Testis (tissue), 3 donors: ENCODE measurements around the gene THY1. TPM values are rescaled to one million over a fixed set of nuclear protein-coding genes. Genes with fewer than 3 reads are reported as not detected.
"Not testable (repeated sequence)": the region's sequence is repeated elsewhere in the genome, so short reads cannot be mapped to it uniquely, and the experiment has no call there.

Source experiments
- DNase-seq: peaks from one replicate; pipeline ENCODE4 v3.0.0-alpha.2; 2019
- H3K27ac ChIP-seq, 2 donors: fragments of 200-600 bp; sonication (generic); one replicate each; pipeline ENCODE4 v1.5.1; 2019
- H3K27me3 ChIP-seq: fragments of 200-600 bp; sonication (generic); one replicate; pipeline ENCODE4 v1.5.1; 2019
- H3K36me3 ChIP-seq: fragments of 200-600 bp; sonication (generic); one replicate; pipeline ENCODE4 v1.5.1; 2017; ENCODE audit warnings: low read depth; ENCODE audit errors: missing control alignments
- H3K4me1 ChIP-seq: fragments of 200-600 bp; sonication (generic); one replicate; pipeline ENCODE4 v1.5.1; 2019
- H3K4me3 ChIP-seq, 2 donors: fragments of 200-600 bp; sonication (generic); one replicate each; pipeline ENCODE4 v1.5.1; 2017 to 2019
- H3K9me3 ChIP-seq: fragments of 200-600 bp; sonication (generic); one replicate; pipeline ENCODE4 v1.5.1; 2017
- POLR2A ChIP-seq: fragments of 450-650 bp; IDR thresholded peaks from one replicate; pipeline ENCODE4 v1.6.1; 2017; ENCODE audit warnings: antibody characterized with exemption, mild to moderate bottlenecking, moderate library complexity
- WGBS, 2 donors: methylation state at CpG; one replicate each; pipeline ENCODE4 v1.1.5; 2018; 5-methylcytosine and 5-hydroxymethylcytosine counted together
- intact Hi-C: fragments of 100-400 bp; cut with DNase I; formaldehyde crosslinking; loops from one replicate; pipeline ENCODE4 v1.15.1; 2023; ENCODE audit warnings: low total_unique reads
- polyA plus RNA-seq: library from polyadenylated mRNA; stranded (reverse); fragments of 350-450 nt; fragmentation: Illumina TruSeq; extraction: RNeasy Lipid Tissue Mini Kit (QIAGEN cat#74804); gene quantifications from one replicate; pipeline ENCODE4 v1.2.3, GENCODE V29; 2014; ENCODE audit warnings: low read depth, low replicate concordance; ENCODE audit not compliant: insufficient read depth
- total RNA-seq, 2 donors: library from RNA; depleted of rRNA; stranded (reverse); fragments of >200 nt; gene quantifications; one replicate each; pipeline ENCODE4 v1.2.3, GENCODE V29; 2016
- TF ChIP-seq, protein P1 (sequence below), 3 experiments: fragments of 450-650 bp in 2 of 3; fragments of 200-600 bp in 1 of 3; sonication (generic) in 1 of 3; IDR thresholded peaks; one replicate each; pipeline ENCODE4 v1.5.1; 2016 to 2019; ENCODE audit warnings: antibody characterized with exemption in 3 of 3, mild to moderate bottlenecking in 2 of 3, moderate library complexity in 1 of 3

THY1 gene
- total and polyA plus RNA-seq, 3 donors from 2014 or later, result 5.9 to 132 (median 30.0) TPM

DNA sequence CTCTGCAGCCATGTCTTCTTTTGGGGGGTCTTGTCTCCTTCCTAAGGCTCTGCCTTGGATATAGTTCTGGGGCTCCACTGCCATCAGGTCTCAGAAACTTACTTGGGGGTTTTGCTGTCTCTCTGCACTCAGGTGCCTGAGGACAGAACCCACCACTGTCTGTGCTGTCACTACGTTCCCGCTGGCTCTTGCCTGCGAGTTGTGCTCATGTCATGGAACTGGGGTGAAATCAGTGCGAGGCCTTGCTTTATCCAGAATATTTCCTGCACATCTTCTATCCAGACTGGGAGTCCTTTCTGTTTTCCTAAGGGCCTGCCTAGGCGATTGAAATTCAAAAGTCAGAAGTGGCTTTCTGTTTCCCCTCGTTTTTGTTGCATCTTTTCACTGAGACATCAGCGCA lies 34.9 kb downstream of the THY1 start:
- Histone ChIP-seq H3K36me3 (no peaks in the 10 kb centered on the region), H3K4me3 (no peak overlapping the region), H3K9me3 (no peaks in the 10 kb centered on the region), H3K4me1 (no peaks in the 10 kb centered on the region), H3K27ac (no peak overlapping the region), H3K27me3 (no peaks in the 10 kb centered on the region)
- TF ChIP-seq, protein P1, sequence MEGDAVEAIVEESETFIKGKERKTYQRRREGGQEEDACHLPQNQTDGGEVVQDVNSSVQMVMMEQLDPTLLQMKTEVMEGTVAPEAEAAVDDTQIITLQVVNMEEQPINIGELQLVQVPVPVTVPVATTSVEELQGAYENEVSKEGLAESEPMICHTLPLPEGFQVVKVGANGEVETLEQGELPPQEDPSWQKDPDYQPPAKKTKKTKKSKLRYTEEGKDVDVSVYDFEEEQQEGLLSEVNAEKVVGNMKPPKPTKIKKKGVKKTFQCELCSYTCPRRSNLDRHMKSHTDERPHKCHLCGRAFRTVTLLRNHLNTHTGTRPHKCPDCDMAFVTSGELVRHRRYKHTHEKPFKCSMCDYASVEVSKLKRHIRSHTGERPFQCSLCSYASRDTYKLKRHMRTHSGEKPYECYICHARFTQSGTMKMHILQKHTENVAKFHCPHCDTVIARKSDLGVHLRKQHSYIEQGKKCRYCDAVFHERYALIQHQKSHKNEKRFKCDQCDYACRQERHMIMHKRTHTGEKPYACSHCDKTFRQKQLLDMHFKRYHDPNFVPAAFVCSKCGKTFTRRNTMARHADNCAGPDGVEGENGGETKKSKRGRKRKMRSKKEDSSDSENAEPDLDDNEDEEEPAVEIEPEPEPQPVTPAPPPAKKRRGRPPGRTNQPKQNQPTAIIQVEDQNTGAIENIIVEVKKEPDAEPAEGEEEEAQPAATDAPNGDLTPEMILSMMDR (IDR thresholded peaks at IDR 0.05), result no peak
- no peak for TF ChIP-seq POLR2A
- no peak for DNase-seq
- WGBS, 2 donors, result 88 to 92% methylated on average over 7 of the region's 7 CpGs
- intact Hi-C loops, result no loop called here

DNA sequence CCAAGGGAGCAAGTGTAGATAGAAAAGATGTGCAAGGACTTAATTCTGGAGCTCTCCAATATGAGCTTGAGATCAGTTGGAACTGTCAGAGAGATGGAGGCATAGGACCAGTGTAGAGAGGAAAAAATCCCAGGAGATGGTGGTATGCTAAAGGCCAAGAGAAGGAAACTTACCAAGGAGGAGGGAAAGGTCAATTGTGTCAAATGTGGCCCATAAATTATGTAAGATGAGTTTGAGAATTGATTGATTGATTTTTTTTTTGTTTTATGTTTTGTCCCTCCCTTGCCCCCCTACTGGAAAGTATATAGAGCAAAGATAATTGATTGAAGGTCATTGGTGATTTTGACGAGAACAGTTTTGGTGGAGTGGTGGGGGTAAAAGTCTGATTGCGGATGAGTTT lies 38.6 kb downstream of the THY1 start:
- H3K4me1 ChIP-seq, result peaks cover 5% of the 10 kb centered on the region
- no peak for TF ChIP-seq POLR2A
- TF ChIP-seq, protein P1 (IDR thresholded peaks at IDR 0.05), result no peak
- no peak overlapping the region for H3K27ac ChIP-seq
- H3K9me3 ChIP-seq, result no peaks in the 10 kb centered on the region
- H3K27me3 ChIP-seq, result no peaks in the 10 kb centered on the region
- no peak for DNase-seq
- H3K4me3 ChIP-seq, result no peak overlapping the region
- no peaks in the 10 kb centered on the region for H3K36me3 ChIP-seq
- 79 to 81% methylated on average over 2 of the region's 2 CpGs for WGBS, 2 donors
- intact Hi-C loops, result no loop called here

DNA sequence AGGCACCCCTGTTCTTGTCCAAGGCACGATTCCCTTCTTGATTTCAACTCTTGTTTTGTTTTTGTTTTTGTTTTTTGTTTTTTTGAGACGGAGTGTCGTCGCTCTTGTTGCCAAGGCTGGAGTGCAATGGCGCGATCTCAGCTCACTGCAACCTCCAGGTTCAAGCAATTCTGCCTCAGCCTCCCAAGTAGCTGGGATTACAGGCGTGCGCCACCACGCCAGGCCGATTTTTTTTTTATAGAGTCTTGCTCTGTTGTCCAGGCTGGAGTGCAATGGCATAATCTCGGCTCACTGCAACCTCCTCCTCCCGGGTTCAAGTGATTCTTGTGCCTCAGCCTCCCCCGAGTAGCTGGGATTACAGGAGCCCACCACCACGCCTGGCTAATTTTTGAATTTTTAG lies 40.5 kb downstream of the THY1 start:
- DNase-seq, H3K36me3 ChIP-seq, H3K4me3 ChIP-seq, H3K4me1 ChIP-seq, H3K9me3 ChIP-seq, H3K27me3 ChIP-seq, intact Hi-C loops, H3K27ac ChIP-seq: not testable (repeated sequence)
- WGBS, 2 donors, result 62 to 70% methylated on average over 14 of the region's 14 CpGs

DNA sequence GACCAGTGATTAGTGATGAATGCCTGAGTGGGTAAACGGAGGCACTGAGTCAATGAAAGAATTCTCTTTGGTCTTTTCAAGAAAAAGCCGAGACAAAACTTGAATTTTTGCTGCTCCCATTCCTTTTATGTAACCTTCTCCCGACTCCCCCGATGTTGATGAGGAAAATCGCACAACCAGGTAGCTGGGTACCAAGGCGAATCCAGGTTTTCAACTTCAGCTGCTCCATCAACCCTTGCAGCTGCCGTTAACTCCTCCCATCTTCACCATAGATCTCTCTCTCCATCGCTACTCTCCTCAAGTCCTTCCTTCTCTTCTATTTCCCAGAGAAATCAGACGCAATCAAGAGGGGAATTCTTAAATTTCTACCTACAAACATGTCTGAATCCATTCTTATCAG lies 40.9 kb downstream of the THY1 start:
- H3K27me3 ChIP-seq, result no peaks in the 10 kb centered on the region
- TF ChIP-seq POLR2A, result no peak
- TF ChIP-seq, protein P1 (IDR thresholded peaks at IDR 0.05), result no peak
- no peak for DNase-seq
- H3K36me3 ChIP-seq, result no peaks in the 10 kb centered on the region
- H3K4me1 ChIP-seq, result peaks cover 5% of the 10 kb centered on the region
- 3% methylated on average over 9 of the region's 9 CpGs for WGBS, 2 donors
- no peaks in the 10 kb centered on the region for H3K9me3 ChIP-seq
- peak overlapping the region; percentile 45 to 55 for H3K4me3 ChIP-seq
- H3K27ac ChIP-seq, result no peak overlapping the region
- intact Hi-C loops, result no loop called here

DNA sequence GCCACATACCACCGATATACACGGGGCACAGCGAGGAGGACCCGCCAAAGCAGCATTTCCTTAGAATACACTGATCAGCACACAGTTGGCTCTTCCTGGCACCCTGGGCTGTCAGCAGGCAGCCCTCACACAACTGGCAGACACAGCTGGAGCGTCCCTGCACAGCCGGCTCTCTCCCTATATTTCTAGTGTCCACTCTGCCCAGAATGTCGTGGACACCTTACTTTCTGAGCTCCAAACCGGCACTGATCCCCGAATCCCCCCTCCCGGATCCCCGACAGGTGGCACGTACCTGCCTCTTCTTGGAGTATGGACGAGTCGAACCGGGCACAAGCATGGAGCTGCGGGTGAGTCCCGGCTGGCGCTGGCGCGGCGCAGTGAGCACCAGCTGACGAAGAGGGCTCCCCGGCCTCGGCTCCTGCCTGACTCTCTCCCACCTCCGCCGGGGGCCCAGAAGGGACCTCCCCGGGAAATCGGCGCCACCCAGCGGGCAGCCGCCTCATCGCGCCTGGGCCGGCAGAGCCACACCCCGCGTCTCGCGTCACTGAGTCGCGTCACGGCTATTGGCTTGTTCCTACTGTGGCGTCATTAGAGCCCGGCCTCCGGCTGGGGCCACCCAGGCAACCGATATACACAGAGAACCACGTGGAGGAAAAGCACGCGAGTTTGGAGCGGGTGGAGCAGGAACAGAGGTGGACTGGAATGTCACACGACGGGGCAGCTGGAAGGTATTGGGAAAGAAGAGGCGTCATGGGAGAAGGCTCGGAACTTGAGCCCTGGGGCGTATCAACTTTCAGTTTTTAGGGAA lies 41.6 kb downstream of the THY1 start, which contains the start of gene USP2:
USP2 (minus strand) TSS at position 510 of the 808 bp plus-strand sequence. CDS start 8,210 bp downstream, outside the sequence.
- 0 to 1% methylated on average over 24 to 33 of the region's 54 CpGs for WGBS, 2 donors
- Histone ChIP-seq H3K4me1 (peaks cover 8% of the 10 kb centered on the region), H3K27ac (peak within 1 kb of the TSS in 1 of 2 donors; percentile 52), H3K4me3 (peak within 1 kb of the TSS; percentile 45 to 55), H3K36me3 (no peaks in the 10 kb centered on the region), H3K27me3 (no peaks in the 10 kb centered on the region), H3K9me3 (no peaks in the 10 kb centered on the region)
- intact Hi-C loops, result no loop called here
- TF ChIP-seq POLR2A, result no peak
- TF ChIP-seq, protein P1 (IDR thresholded peaks at IDR 0.05), result peak; percentile 83 to 97 (median 85)
- DNase-seq, result peak; percentile 98
